GM19467 (cell line): ENCODE data around the gene FDXR.
"Not testable (repeated sequence)": the region's sequence is repeated elsewhere in the genome, so short reads cannot be mapped to it uniquely, and the experiment has no call there.

Experiments
- ATAC-seq: cut with Tn5 transposase; IDR thresholded peaks from one replicate; pipeline ENCODE4 v1.9.1; 2021; ENCODE audit warnings: mild to moderate bottlenecking, moderate library complexity; ENCODE audit not compliant: unreplicated experiment

The FDXR gene

DNA sequence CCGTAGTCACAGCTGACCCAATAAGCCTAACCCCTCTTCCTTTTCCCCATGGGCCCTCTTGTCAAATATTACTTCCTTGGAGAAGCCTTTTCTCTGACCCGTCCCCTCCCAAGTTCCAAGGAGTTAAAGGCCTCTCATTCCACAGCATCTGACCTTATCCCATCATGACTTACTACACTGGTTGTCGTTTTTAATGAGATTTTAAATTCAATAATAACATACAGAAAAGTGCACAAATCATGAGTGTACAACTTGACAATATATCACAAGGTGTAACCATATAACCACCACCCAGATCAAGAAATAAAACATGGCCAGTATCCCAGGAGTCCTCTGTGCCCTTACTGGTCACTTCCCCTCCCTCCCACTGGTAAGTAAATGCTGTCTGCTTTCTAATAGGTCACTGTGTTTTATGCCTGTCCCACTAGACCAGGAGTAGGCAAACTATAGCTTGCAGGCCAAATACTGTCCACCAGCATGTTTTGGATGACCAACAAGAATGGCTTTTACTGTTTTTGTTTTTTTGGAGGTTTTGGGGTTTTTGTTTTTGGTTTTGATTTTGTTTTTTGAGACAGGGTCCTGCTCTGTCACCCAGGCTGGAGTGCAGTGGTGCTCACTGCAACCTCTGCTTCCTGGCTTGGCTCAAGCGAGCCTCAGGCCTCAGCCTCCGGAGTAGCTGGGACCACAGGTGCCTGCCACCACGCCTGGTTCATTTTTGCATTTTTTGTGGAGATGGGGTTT lies 1.2 kb upstream of the FDXR start:
- ATAC-seq = no peak

DNA sequence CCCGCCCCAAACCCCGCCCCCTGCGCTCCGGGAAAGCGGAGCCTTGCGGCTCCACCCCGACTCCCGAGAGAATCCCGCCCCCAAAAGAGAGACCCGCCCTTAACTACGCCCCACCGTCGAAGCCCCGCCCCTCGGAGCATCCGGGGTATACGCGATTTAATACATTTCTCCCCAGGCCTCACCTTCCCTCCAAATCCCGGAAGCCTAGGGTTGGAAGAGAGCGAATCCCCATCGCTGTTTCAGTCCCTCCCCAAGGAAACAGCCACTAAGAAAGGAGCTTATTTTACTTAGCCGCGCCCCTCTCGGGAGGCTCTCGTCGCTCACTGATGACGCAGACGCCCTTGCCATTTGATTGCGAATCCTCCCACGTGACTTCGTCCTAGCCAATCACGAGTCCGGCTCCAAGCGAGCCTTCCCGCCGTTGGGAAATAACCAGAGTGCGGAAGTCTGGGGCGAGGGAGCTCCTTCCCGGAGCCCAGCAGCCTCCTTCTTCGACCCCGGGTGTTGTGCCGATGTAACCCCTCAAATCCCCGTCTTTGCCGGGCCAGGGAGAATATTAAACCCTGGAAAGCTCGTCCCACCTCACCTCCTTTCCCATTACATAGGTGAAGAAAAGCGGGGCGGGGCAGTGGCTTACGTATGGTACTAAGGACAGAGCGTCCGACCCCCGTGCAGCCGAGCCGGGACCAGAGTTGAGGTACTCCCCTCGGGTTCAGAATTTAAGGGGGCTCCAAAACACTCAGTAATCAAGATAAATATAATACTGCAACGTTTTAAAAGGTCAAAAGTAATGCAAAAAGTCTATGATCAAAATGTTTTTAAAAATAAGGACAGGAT lies 461 bp upstream of the FDXR start:
- peak; percentile 85 for ATAC-seq

- ATAC-seq = no peak
These were observed 1.3 kb downstream of the FDXR start for GRCh38 chr17:74871356-74872076.

DNA sequence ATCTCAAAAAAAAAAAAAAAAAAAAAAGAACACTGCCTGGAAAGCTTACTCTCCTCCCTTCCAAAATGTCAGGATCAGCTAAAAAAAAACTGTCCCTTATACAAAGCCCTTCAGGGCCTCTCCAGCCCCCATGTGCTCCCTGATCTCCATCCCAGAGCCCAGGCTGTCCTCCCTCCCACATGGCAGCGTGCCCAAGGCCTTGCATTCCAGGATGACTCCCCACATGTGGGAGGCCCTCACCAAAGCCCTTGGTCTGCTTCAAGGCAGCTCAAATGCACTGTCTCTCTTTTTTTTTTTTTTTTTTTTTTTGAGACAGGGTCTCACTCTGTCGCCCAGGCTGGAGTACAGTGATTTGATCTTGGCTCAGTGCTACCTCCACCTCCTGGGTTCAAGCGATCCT lies 2.3 kb downstream of the FDXR start:
- no peak for ATAC-seq

GRCh38 chr17:74870028-74870427 lies 2.8 kb downstream of the FDXR start:
- not testable (repeated sequence) for ATAC-seq

DNA sequence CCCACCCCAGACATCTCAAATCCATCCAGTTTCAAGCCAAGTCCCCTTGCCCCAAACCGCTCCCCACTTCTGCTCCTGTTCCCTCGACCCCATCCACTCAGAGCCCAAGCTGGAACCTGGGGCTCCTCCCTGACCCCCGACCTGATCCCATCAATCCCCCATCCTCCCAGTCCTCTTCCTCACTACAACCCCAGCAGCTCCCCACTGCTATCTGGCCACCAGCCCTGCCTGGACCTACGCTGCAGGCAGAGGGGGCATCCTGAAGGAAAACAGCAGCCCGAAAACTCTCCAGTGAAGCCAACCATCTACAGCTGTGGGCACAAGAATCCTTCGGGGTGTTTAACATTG lies 3.9 kb downstream of the FDXR start:
- ATAC-seq = no peak

DNA sequence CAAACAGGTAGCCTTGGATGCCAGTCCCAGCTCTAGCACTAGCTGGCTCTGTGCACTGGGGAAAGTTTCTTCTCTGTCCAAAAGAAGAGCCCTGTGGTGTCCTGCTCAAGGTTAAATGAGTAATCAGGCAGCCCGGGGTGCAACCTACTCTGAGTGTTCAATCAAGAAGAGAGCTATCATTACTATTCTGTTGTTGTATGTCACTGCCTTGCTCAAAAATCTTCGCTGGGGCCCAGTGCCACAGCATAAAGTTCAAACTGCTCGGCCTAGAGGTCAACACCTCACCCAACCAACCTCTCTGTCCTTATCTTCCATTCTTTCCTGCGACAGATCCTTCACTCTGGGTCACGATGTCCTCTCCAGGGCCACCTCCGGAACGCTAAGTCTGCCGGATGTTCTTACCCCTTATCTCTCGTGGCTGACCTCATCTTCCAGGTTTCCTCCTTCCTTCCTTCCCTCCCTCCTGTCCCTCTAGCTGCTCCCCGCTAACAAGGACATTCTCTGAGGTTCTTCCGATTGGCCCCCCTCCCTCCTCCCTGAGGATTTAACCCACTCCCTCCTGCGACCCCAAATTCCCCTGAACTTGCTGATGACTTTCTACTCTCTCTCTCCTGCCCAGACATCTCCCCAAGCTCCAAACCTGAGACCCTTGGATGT lies 4.4 kb downstream of the FDXR start:
- ATAC-seq = no peak

GRCh38 chr17:74866198-74866835 lies 6.5 kb downstream of the FDXR start:
- ATAC-seq = no peak

DNA sequence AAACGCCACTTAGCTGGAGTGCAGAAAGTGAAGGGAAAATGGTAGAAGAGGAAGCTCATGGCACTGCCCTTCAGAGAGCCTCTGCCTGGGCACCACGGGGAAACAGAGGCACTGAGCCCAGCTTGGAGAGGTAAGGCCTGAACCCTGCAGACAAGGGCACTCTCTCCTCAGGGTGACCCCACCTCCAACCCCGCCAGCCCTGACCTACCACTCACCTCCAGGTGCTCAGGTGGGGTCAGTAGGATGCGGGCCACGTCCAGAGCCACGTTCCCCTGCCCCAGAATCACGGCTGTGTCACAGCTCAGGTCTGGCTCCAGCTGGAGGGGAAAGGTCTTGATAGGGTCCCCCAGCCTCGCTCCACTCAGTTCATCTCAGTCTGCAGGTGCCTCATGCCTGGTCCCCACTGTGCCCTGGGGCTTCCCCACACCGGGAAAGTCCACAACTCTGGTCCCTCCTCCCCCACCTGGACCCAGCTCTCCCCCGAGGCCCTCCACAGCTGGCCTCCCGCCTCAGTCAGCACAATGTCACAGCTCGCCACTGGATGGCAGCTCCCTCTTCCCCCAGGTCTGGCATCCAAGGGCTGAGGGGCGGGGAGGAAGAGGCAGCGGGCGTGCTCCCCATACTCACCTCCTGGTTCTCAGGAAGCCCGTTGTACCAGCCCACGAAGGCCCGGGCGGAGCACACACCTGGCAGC lies 7.1 kb downstream of the FDXR start:
- no peak for ATAC-seq

DNA sequence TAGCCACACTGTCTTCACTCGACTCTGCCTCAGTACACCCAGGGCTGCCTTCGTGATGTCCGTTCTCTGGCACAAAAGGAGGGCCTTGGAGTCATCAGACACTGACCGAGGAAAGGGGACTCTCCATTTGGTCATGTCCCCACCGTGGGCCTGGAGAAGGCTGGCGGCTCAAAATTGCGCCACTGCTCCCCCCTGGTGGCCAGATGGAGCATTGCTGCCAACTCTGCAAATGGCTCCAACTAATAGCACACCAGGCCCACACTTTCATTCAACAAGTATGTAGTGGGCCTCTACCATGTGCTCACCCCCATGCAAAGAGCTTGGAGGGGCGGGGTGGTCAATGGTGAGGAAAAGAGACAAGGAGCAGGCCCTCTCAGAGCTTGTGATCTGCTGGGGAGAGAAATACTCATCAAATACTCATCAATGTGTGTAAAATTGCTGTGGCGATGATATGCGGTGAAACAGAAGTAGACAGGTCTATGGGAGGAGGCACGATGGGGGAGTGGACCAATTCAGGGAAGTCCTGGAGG lies 7.9 kb downstream of the FDXR start:
- ATAC-seq = no peak

DNA sequence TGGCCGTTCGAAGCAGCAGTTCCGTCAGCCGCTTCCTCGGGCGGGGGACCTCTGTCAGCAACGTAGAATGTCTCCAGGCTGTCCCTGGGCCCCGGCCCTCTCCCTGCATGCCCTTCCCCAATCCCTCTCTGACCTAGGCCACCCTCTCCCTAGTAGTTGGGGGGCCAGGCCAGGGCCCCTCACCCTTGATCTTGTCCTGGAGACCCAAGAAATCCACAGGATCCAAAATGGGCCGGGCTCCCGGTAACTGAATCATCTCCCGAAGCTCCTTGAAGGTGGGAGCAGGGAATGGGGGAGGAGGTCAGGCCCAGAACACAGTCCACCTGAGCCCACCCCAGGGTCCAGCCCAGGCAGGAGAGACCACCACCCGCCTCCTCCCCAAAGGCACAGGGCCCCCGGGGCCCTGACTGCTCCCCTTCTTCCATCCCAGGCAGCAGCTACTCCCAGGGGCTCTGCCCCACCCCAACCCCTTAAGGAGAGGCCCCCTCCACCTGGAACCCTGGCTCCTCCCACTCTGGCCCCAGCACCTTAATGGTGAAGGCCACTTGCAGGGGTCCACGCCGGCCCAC lies 8.4 kb downstream of the FDXR start:
- no peak for ATAC-seq

GRCh38 chr17:74863420-74864296 lies 9.1 kb downstream of the FDXR start:
- ATAC-seq = no peak

- ATAC-seq = no peak
These were observed 9.9 kb downstream of the FDXR start for GRCh38 chr17:74862919-74863318.

- no peak for ATAC-seq
These were observed 10.5 kb downstream of the FDXR start for GRCh38 chr17:74862108-74862901.

GRCh38 chr17:74861662-74862107 lies 11.1 kb downstream of the FDXR start:
- no peak for ATAC-seq

DNA sequence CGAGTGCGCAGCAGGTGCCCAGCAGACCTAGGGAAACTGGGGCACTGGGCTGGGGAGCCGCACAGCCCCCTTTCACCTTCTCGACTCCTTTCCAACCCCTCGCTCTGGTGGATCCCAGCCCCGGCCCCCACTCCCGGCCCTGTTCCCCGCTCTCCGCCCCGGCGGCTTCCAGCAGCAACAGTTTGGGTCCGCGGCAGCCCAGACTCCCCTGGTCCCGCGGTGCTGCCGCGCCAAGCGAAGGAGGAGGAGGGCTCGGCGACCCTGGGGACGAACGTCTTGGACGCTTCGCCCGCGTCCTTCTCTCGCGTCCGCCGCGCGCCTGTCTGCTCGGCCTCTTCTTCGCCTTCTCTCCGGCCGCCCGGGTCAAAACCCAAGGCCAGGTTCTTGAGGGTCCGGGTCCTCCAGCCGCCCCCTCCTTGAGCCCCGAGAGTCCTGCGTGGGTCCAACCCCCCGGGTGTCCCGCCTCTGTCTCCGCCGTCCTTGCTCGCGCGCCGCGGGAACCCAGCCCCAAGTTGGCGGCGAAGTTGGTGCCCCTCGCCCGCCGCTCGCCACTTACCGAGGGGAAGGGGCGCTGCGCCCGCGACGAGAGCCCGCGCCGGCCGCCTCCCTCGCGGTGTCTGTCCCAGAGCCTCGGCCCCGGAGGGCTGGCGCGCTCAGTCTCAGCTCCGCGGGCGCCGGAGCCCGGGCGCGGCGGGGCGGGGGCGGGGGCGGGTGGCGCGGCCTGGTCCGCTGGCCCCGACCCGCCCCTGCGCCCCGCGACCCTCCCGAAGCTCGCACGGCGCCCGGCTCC lies 11.7 kb downstream of the FDXR start:
- ATAC-seq = no peak
